GM23338 (cell line): ENCODE measurements around the gene HCAR2. TPM values are rescaled to one million over a fixed set of nuclear protein-coding genes. Genes with fewer than 3 reads are reported as not detected.
"Not testable (repeated sequence)": the region's sequence is repeated elsewhere in the genome, so short reads cannot be mapped to it uniquely, and the experiment has no call there.

ENCODE experiments used
- ATAC-seq: fragments of 200-7000 bp; cut with Tn5 transposase; 3 replicates; pipeline ENCODE4 v1.9.1; 2020
- DNase-seq: peaks from one replicate; pipeline ENCODE4 v3.0.0-alpha.2; 2015; ENCODE audit warnings: low spot score
- H2AFZ ChIP-seq: fragments of 200-600 bp; sonication (generic); 2 replicates; pipeline ENCODE4 v1.8.0; 2016; ENCODE audit warnings: antibody characterized with exemption, mild to moderate bottlenecking, moderate library complexity
- H3F3A ChIP-seq: fragments of 200-600 bp; sonication (generic); replicated peaks from 2 replicates; pipeline ENCODE4 v1.8.0; 2017; ENCODE audit warnings: antibody characterized with exemption, mixed run types, low read depth
- H3K27ac ChIP-seq: fragments of 200-600 bp; sonication (generic); 2 replicates; pipeline ENCODE4 v1.6.1; 2016; ENCODE audit warnings: low read depth
- H3K27me3 ChIP-seq: fragments of 200-600 bp; sonication (generic); 2 replicates; pipeline ENCODE4 v1.8.0; 2016; ENCODE audit warnings: mild to moderate bottlenecking, mixed run types, moderate library complexity; ENCODE audit not compliant: insufficient read depth
- H3K36me3 ChIP-seq: fragments of 200-600 bp; sonication (generic); 2 replicates; pipeline ENCODE4 v1.8.0; 2016; ENCODE audit warnings: mild to moderate bottlenecking; ENCODE audit not compliant: insufficient read depth
- H3K4me1 ChIP-seq: fragments of 200-600 bp; sonication (generic); 2 replicates; pipeline ENCODE4 v1.8.0; 2016; ENCODE audit warnings: mild to moderate bottlenecking, moderate library complexity; ENCODE audit not compliant: insufficient read depth
- H3K4me2 ChIP-seq: fragments of 200-600 bp; sonication (generic); 2 replicates; pipeline ENCODE4 v1.7.1; 2017; ENCODE audit warnings: mixed run types
- H3K4me3 ChIP-seq: fragments of 200-600 bp; sonication (generic); 2 replicates; pipeline ENCODE4 v1.6.1; 2016; ENCODE audit warnings: mixed run types
- H3K79me2 ChIP-seq: fragments of 200-600 bp; sonication (generic); replicated peaks from 2 replicates; pipeline ENCODE4 v1.8.0; 2017; ENCODE audit warnings: mild to moderate bottlenecking; ENCODE audit not compliant: insufficient read depth
- H3K9me2 ChIP-seq: fragments of 200-600 bp; sonication (generic); 2 replicates; pipeline ENCODE4 v1.8.0; 2017; ENCODE audit not compliant: insufficient read depth
- H4K20me1 ChIP-seq: fragments of 200-600 bp; sonication (generic); replicated peaks from 2 replicates; pipeline ENCODE4 v1.8.0; 2017; ENCODE audit warnings: mild to moderate bottlenecking; ENCODE audit not compliant: insufficient read depth
- H3K27ac Mint-ChIP-seq: 2 replicates; pipeline ENCODE4 v1.8.0; 2020; ENCODE audit warnings: inconsistent platforms, mild to moderate bottlenecking, moderate library complexity, mixed read lengths
- H3K27me3 Mint-ChIP-seq: 3 replicates; pipeline ENCODE4 v1.8.0; 2022; ENCODE audit warnings: low read depth, mild to moderate bottlenecking, moderate library complexity, mixed read lengths, inconsistent platforms; ENCODE audit not compliant: insufficient read depth, poor library complexity
- H3K36me3 Mint-ChIP-seq: 3 replicates; pipeline ENCODE4 v1.8.0; 2021; ENCODE audit warnings: low read depth, mild to moderate bottlenecking, inconsistent platforms, moderate library complexity, mixed read lengths
- H3K4me1 Mint-ChIP-seq: 3 replicates; pipeline ENCODE4 v1.8.0; 2020; ENCODE audit warnings: mild to moderate bottlenecking, inconsistent platforms, mixed read lengths
- H3K4me3 Mint-ChIP-seq: 3 replicates; pipeline ENCODE4 v1.8.0; 2021; ENCODE audit warnings: moderate library complexity, mild to moderate bottlenecking, inconsistent platforms, mixed read lengths
- H3K9me3 Mint-ChIP-seq: 3 replicates; pipeline ENCODE4 v1.8.0; 2020; ENCODE audit warnings: moderate library complexity, mild to moderate bottlenecking, inconsistent platforms, mixed read lengths
- ZNF114 ChIP-seq: fragments of 250-450 bp; sonication (Bioruptor Pico); IDR thresholded peaks from 2 replicates; pipeline ENCODE4 v1.5.0; 2020; ENCODE audit warnings: mild to moderate bottlenecking, moderate library complexity
- polyA plus RNA-seq: library from polyadenylated mRNA; unstranded; fragments of >200 nt; fragmentation: Nextera tagmentation; extraction: Ambion mirVana; gene quantifications from 2 replicates; pipeline ENCODE4 v1.2.1, GENCODE V29; 2016
- total RNA-seq: library from RNA; depleted of rRNA; stranded (reverse); fragments of >200 nt; shearing (Covaris generic); gene quantifications from 2 replicates; pipeline ENCODE4 v1.2.3, GENCODE V29; 2014

HCAR2 gene
- total and polyA plus RNA-seq, 2 experiments from 2014 or later, result not detected

GRCh38 chr12:122701481-122701880 is 1.7 kb downstream of the HCAR2 start:
- H3K27ac ChIP-seq, ATAC-seq: not testable (repeated sequence)

GRCh38 chr12:122700038-122700710 is 3.0 kb downstream of the HCAR2 start:
- not testable (repeated sequence) for H2AFZ ChIP-seq, H3K27ac Mint-ChIP-seq, H3K79me2 ChIP-seq, H4K20me1 ChIP-seq, H3K27me3 ChIP-seq, H3K36me3 Mint-ChIP-seq, H3K4me3 Mint-ChIP-seq, H3K9me2 ChIP-seq, H3K4me1 Mint-ChIP-seq, H3K27me3 Mint-ChIP-seq, H3K36me3 ChIP-seq, H3K4me1 ChIP-seq, H3K27ac ChIP-seq, ATAC-seq, H3K4me2 ChIP-seq, H3K4me3 ChIP-seq, H3K9me3 Mint-ChIP-seq, DNase-seq, H3F3A ChIP-seq

More at GRCh38 chr12:122701481-122701880, 1.7 kb downstream of the HCAR2 start:
- H3K4me2 ChIP-seq, H3K4me3 ChIP-seq, DNase-seq, H3K27ac Mint-ChIP-seq, H3K4me1 Mint-ChIP-seq, H3K36me3 ChIP-seq, H3K9me2 ChIP-seq, H3K4me3 Mint-ChIP-seq, H3F3A ChIP-seq, H2AFZ ChIP-seq, H3K79me2 ChIP-seq, H3K9me3 Mint-ChIP-seq, H3K27me3 Mint-ChIP-seq, H3K36me3 Mint-ChIP-seq, H4K20me1 ChIP-seq, H3K4me1 ChIP-seq, H3K27me3 ChIP-seq: not testable (repeated sequence)

GRCh38 chr12:122696922-122697321 is 6.2 kb downstream of the HCAR2 start:
- not testable (repeated sequence) for H3K27ac ChIP-seq, H3K4me1 ChIP-seq, H3K4me3 Mint-ChIP-seq, ATAC-seq, H3K4me2 ChIP-seq, H3K4me1 Mint-ChIP-seq, H3K27me3 Mint-ChIP-seq, H3K36me3 Mint-ChIP-seq, H3K4me3 ChIP-seq, H2AFZ ChIP-seq, H3K79me2 ChIP-seq, H3K9me3 Mint-ChIP-seq, H3F3A ChIP-seq, H3K9me2 ChIP-seq, H4K20me1 ChIP-seq, DNase-seq, H3K36me3 ChIP-seq, H3K27ac Mint-ChIP-seq, H3K27me3 ChIP-seq

- H3K79me2 ChIP-seq, result no peaks in the 10 kb centered on the region
- no peak overlapping the region for H3K27ac ChIP-seq
- no peaks in the 10 kb centered on the region for H3K9me3 Mint-ChIP-seq
- no peak overlapping the region for H3K4me3 Mint-ChIP-seq
- H3K27me3 ChIP-seq, result no peaks in the 10 kb centered on the region
- H3K27me3 Mint-ChIP-seq, result no peaks in the 10 kb centered on the region
- no peaks in the 10 kb centered on the region for H3F3A ChIP-seq
- no peak overlapping the region for H3K4me3 ChIP-seq
- H3K4me1 ChIP-seq, result no peaks in the 10 kb centered on the region
- no peak overlapping the region for H3K4me2 ChIP-seq
- ATAC-seq (no peak), DNase-seq (no peak)
- H2AFZ ChIP-seq, result no peak overlapping the region
- peaks cover 3% of the 10 kb centered on the region for H3K4me1 Mint-ChIP-seq
- H3K27ac Mint-ChIP-seq, result no peak overlapping the region
- H3K9me2 ChIP-seq, result no peaks in the 10 kb centered on the region
- H4K20me1 ChIP-seq, result no peaks in the 10 kb centered on the region
- no peaks in the 10 kb centered on the region for H3K36me3 Mint-ChIP-seq
- TF ChIP-seq ZNF114, result no peak
- H3K36me3 ChIP-seq, result no peaks in the 10 kb centered on the region
These were observed 11.6 kb downstream of the HCAR2 start for GRCh38 chr12:122691566-122691965.
